COLO829 (cell line): Measurements from ENCODE around the gene PRR7.
A peak's percentile ranks its signal among the peaks of the same experiment; 100 is the strongest.

ENCODE experiments used
- DNase-seq: peaks from one replicate; pipeline ENCODE4 v3.0.0; 2012; ENCODE audit warnings: low spot score

Gene PRR7

DNA sequence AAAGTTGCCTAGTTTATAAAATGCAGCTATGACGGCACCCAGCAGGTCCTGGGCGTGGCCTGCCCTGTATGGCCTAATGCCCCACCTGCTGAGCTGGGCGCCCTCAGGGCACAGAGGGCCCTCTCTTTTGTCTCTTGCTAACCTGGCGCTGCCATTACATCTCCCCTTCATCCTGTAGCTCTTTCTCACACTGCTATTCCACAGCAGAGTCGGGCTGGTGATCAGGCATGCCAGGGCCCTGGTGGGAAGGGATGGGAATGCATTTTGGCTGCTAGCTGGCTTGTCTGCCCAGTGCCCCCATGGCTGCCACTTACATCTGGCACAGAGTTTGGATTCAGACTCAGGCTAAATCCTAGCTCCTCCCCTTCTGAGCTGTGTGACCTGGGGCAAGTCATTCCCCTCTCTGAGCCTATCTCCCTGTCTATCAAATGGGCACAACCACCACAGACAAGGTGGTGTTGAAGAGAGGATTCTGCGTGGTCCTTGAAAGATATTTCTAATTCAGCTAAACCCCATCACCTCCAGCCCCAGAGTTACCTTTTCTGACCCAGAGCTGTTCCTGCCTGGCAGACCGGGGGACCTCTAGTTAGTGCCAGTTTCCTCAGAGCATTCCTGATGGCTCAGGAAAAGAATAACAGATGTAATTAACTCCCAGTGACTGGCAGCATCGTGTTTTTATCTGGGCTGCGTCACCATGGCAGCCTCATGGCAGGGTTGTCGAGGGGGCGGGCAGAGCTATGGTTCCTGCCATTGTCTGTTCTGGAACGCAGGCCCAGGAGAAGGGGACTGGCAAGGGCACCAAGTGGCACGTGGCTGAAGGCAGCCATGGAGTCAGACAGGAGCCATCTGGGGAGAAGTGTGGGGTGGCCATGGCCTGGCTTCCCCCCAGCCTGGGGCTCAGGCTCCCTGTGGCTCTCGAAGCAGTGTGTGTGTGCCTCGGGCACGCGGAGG is 6.3 kb downstream of the PRR7 start:
- no peak for DNase-seq

DNA sequence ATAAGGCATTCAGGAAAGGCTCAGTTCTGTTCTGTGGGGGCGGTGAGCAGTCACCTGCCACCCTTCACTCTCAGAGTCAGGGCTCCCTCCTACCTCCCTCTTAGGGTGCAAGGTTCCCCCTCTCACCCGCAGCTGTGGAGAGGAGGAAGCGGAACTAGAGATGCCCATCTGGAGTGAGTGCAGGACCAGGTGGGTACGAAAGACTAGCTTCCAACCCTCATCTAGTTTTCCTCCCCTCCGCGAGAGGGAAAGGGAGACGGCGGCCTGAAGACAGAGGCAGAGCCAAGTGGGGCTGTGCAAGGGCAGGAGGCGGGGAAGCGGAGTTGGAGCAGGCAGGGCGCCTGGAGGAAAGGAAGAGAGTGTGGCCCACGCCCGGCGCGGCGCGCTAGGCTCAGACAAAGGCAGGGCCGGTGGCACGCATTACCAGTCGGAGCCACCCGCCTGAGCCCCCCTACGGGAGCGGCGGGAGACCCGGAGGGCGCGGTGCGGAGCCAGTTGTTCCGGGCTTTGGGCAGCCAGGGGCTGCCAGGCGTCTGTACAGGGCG is 7.3 kb downstream of the PRR7 start:
- no peak for DNase-seq

DNA sequence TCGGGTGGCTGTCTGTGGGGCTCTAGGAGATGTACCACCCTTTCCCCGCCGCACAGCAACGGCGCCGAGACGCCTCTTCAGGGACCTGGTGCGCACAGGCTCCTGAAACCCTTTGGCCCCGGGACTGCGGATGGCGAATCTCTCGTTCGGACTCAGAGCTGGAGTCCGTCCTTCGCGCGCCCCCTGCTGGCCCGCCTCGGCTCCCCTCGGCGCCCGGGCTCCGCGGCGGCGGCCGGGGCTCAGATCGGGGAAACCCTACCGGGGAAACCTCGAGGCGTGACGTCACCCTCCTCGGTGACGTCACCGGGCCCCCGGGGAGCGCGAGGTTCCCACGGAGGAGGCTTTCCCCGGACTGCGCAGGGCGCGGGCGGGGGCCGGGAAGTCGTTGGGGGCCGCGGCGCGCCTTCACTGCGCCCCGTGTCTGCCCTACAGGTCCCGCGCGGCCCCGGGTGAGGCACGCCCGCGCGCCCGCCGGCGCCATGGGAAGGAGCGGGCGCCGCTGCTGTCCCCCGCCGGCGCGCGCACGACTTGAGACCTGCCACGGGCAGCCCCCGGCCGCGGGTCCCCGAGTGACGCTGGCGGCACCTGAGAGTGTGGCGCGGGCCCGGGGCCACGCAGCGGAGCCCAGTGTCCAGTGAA is 7.9 kb downstream of the PRR7 start:
- peak; percentile 87 for DNase-seq

DNA sequence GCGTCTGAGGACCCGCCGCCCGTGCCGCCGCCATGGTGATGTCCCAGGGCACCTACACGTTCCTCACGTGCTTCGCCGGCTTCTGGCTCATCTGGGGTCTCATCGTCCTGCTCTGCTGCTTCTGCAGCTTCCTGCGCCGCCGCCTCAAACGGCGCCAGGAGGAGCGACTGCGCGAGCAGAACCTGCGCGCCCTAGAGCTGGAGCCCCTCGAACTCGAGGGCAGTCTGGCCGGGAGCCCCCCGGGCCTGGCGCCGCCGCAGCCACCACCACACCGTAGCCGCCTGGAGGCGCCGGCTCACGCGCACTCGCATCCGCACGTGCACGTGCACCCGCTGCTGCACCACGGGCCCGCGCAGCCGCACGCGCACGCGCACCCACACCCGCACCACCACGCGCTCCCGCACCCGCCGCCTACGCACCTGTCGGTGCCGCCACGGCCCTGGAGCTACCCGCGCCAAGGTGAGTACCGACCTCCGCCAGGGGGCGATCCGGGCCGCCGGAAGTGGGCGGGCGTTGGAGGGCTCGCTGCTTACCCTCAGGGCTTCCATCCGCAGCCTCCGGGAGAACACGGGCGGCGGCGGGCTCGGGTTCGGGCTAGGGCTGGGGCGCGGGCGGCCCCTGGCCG is 8.5 kb downstream of the PRR7 start:
- no peak for DNase-seq

DNA sequence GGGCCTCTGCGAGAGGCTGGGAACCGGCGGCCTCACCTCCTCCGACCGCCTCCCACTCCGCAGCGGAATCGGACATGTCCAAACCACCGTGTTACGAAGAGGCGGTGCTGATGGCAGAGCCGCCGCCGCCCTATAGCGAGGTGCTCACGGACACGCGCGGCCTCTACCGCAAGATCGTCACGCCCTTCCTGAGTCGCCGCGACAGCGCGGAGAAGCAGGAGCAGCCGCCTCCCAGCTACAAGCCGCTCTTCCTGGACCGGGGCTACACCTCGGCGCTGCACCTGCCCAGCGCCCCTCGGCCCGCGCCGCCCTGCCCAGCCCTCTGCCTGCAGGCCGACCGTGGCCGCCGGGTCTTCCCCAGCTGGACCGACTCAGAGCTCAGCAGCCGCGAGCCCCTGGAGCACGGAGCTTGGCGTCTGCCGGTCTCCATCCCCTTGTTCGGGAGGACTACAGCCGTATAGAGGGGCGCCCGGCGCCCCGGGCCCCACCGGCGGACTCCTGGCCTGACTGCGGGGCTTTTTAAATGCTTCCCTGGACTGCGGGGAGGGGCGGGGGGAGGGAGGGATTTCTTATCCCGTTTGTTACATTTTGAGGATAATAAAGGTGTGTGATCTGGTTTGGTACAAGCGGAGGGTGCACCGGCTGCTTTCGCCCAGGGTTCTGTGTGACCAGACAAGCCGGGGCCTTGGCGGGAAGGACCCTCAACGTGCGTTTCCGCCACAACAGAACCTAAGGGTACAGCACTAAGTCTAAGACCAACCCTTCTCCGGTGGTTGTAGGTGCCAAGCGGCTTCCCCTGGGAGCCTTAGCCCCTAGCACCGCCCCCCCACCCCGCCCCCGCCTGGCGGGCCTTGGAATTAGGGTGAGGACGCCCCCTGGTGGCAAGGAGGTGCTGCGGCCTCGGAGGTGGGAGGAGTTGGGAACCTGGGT is 9.3 kb downstream of the PRR7 start:
- peak; percentile 75 for DNase-seq

DNA sequence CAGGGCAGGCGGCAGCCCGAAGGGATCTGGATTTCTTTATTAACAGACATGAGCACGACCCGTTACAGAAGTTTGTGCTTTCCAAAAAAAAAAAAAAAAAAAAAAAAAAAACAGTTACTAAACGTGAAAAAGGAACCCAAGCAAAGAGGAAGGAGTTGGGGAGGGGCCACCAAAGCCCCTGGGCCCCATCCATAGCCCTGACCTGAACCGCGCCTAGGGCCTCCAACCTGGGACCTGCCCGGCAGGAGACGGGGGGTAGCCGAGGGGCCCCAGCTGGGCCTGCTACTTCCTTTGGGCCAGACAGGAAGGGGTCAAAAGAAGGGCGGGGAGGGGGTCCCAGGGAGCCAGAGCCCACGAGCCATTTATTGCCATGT is 10.0 kb downstream of the PRR7 start:
- no peak for DNase-seq

DNA sequence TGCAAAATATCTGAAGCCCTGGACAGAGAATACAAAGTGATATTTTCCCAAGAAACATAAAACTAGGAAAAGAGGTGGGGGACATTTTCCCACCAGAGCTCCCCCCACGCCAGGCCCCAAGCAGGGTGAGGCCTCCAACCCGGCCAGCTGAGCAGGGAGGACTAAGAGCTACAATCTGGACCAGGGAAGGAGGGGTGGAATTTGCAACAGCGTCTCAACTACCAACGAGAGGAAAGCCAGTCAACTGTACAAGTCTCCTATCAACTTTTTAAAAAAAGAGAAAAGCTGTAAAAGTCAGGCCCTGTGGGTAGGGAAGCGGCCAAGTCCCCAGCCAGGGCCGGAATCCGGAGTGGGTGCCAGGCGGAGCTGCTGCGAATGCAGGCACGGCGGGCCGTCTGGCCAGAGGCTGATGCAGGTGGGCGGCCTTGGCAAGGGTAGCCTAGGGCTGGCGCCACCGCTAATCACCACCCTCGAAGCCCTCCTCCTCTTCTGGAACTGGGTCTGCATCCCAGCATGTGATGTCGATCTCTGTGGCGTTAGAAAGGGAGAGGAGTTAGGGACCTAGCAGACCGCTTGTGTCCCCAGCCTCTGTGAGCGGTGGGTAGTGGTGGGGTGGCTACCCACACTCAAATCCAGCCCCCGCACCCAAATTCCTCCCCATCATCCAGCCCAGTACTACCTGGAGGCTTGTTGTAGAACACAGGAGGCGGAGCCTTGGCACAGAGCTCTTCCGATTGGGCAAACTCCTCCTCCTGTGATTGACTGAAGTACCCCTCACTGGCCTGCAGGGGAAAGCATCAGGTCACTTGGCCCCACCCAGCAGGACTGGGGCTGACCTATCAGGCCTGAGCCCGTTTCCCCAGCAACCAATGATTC is 10.6 kb downstream of the PRR7 start:
- DNase-seq, result peak; percentile 95

DNA sequence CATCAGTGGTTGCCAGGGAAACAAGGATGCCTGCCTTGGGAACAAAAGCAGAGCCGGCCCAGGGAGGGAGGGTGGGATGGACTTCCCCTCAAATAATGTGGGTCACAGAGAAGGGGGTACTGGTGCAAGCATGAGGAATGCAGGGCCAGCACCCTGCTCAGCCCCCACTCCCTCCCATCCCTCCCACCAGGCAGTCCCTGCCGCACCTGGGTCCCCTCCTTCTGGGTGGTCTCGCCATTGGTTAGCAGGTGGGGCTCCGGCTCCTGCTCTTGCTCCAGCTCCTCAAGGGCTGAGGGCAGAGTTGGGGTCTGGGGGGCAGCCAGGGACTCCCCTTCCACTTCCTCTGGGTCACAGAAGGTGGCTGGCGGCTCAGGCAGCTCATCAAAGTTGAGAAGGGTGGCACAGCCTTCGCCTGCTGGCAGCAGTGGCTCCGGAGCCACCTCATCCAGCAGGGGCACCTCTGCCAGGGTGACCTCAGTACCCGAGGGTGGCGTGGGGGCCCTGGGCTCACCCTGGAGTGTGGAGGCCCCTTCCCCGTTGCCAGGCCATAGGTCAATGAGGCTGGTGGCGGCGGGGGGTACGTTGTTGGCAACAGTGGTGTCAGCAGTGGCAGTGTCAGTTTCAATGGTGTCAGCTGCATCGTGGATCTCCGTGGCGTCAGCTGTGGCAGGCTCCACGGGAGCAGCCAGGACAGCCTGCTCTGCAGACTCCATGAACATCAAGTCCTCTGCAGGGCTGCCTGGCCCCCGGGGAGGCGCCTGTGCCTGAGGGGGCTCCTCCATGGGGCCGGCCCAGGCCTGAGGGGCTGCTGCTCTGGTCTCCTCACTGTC is 11.5 kb downstream of the PRR7 start:
- no peak for DNase-seq

DNA sequence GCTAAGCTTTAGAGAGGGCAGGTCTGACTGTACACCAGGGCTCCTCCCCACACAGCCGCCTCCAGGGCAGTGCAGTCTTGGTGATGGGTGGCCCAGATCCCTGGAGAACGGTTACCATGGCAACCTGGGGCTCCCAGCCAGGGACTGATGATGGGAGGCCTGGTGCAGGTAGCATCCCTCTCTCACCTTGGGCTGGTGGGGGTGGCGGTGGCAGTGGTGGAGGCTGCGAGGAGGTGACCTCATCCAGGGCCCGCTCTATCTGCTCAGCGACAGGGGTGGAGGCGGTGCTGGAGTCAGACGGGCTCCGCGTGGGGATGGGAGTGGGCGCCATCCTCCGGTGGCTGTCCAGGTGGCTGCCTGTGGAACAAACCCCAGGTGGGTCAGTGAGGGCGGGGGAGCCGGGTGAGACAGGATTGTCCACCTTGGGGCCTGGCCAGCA is 12.3 kb downstream of the PRR7 start:
- DNase-seq, result no peak

DNA sequence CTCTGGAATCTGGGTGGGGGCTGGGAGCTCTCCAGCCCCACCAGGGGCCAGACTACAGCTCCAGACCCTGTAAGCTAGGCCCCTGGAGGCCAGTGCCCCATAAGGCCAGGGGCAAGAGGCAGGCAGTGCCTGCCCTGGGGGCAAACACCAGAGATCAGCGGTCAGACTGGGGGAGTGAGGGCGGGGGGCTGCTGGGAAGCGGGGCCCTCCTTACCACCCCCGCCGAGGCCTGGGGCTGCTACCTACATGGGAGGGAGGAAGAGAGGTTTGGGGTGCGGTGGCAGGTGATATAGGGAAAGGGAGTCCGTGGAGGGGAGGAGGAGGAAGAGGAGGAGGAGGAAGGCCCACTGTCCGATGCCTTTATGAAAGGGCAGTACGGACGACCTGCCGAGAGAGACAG is 12.7 kb downstream of the PRR7 start:
- no peak for DNase-seq

DNA sequence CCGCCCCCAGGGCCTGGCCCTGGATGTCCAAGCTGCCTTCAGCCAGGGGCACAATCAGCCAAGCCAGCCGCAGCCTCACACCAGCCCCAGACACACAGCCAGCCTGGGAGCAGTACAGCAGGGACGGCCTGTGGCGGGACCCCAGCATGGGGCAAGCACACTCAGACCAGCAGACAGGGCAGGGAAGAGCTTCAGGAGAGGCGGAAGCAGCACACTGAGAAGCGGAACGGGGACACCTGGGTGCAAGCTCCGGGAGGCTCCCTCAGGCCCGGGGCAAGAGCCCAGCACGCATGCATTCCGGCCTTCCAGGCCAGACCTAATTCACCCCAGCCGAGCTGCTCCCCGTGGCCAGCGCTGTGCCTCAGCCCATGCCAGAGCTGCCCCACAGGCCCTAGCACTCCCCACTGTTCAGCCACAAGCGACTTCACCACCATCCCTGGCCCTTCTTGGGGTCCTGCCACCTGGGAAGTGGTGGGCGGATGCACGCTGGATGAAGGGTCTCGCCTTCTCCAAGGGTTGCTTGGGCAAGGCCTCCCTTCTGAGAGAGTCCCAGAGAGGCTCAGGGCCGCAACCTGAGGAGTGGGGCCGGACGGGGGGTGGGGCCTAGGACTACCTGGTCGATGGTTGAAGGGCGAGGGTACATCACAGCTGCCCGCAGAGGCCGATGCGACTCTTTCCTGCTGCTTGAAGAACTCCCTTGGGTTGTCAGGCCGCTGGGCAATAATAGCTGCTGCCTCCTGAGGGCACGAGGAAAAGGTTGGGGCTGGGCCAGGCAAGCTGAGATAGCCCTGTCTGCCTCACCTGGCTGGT is 13.4 kb downstream of the PRR7 start:
- no peak for DNase-seq

DNA sequence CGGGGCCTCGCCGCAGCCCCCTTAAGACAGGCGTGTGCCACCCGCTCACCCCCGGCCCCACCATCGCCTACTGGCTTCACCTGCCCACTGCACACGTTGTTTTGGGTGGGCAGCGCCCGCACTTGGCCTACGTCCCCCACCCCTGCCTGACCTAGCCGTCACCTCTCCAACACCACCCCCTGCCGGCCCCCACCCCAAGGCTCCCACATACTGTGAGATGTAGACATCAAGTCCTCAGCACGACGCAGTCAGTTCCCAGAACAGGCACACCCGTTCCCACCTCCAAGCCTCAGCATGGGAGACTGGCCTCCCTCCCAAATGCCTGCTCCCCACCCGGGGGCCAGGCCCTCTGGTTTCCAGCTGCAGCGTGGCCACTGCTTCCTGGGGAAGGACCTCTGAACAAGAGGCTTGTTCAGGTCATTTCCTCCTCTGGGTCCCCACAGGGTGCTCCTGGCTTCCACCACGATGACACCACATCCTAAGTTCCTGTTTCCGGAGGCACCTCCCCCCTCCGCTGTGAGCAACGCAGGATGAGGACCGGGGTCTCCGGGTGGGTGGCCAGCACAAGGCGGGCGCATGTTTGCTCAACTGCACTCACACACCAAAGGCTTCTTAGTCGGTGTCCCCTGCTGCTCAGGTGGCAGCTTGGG is 15.5 kb downstream of the PRR7 start:
- no peak for DNase-seq

DNA sequence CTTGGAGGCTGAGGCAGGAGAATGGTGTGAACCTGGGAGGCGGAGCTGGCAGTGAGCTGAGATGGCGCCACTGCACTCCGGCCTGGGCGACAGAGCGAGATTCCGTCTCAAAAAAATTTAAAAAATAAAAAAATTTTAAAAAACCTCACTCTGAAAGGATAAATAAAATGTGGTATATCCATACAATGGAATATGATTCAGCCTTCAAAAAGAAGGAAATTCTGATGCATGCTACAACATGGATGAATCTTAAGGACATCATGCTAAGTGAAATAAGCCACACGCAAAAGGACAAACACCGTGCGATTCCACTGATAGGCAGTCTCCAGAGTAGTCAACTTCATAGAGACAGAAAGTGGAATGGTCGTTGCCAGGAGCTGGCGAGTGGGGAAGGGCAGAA is 18.4 kb downstream of the PRR7 start:
- no peak for DNase-seq

DNA sequence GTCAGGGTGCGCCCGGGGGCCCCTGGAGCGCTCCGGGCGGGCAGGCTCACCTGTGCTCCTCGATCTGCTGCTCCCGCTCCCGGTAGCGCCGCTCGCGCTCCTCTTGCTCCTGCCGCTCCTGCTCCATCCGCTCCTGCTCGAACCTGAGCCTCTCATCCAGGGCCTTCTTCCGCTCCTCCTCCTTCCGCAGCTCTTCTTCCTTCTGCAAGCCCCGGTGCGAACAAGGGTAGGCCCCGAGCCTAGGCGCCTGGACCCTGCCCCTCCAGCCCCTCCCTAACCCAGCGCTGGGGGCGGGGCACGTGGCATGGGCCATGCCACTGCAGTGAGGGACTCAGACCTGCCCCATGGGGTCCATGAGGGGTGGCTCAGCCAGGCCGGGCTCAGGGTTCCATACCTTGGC is 20.2 kb downstream of the PRR7 start:
- no peak for DNase-seq

DNA sequence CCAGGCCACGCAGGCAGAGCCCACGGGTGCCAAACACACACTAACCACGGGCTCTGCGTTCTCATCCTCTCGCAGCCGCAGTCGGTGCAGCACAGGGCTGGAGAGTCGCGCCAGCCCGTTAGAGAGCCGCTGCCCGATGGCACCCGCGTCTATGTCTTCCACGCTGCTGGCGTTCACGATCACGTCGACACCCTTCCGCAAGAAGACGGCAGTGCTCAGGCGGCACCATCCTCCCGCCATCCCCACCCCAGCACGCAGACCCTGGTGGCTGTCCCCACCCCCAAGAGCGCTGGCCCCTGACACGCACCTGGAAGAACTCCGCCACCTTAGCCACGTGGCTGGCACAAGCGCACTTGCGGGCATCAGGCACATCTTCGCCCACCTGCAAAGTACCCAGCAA is 20.8 kb downstream of the PRR7 start:
- DNase-seq, result no peak

DNA sequence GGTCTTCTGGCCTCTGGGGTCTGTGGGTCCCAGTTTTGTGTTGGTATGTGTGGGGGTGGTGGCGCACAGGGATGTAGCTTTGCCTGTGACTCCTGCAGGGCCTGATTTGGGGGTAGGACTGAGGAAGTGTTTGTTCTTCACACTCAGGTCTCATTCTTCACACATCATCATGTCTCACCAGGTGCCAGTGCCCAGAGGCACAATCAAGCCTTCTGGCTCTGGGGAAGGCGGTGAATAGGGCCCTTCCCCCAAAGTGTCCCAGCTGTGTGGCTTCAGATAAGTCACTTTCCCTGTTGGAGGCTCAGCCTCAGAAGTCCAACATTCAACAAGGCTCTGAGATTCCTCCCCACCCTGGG is 21.7 kb downstream of the PRR7 start:
- no peak for DNase-seq

DNA sequence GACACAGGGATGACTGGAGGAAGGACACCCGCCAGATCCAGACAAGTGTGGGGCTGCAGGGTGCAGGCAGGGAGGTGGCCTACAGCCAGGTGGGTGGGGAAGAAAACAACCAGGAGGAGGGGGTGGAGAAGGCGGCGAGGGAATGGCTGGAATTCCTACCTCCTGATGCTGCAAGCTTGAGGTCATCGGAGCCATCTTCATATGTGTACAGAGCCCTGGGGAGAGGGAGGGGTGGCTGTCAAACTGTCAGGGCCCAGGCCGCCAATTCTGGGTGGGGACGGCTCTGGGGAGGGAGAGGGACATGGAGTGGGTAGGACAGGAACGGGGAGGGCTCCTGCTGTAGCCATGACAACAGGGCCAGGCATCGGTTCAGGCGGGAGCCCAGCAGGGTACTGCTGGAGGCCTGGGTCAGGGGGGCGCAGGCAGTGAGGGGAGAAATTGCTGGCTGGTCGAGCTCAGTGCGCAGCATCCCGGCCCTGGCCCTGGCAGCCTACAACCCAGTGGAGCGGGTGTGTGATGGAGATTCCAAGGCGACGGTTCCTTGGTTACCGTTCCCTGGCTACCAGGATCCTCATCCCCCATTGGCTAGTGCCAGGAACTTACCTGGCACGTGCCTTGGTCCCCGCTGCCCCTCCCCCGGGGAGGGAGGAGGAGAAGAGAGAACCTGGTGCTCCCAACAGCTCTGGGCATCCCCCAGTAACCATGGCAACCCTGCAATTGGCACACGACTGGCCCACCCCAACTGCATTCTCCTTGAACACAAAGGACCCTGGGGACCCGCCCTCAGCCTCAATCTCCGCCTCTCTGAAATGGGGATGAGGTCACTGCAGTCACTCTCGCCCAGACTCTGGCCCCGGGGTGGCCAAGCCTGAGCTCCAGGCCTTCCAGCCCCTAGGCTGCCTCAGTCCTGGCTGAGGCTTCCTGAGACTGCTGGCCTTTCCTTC is 22.3 kb downstream of the PRR7 start:
- DNase-seq, result no peak
